Activated CD4-positive, alpha-beta T cell treated with anti-CD3 and anti-CD28 coated beads, Interleukin-2, Interleukin-4, amounts not matched to agents 100 ng/mL and 50 ng/mL, durations not matched to agents 16 hours and 8 hours (primary cell): ENCODE data around the gene TPSAB1.
"Not testable (repeated sequence)": the region's sequence is repeated elsewhere in the genome, so short reads cannot be mapped to it uniquely, and the experiment has no call there.

Source experiments
- DNase-seq: peaks from one replicate; pipeline ENCODE4 v3.0.0-alpha.2; 2020; ENCODE audit warnings: low spot score

The TPSAB1 gene

DNA sequence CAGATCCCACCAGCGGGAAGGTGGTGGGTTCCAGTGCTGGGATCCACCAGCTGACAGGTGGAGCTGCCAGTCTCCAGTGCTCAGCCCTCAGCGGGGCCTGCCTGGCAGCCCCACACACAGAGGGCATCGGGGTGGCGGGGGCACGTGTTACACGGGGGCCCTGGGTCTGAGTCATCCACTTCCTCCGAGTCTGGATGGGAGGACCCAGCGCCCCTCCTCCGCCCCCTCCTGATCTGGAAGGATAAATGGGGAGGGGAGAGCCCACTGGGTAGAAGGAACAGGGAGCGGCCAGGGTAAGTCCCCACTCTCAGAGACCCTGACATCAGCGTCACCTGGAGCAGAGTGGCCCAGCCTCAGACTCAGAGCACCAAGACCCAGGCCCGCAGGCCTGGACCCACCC, at the start of gene TPSAB1:
Gene TPSAB1, plus strand, starts transcription at position 270 of the 400 bp plus-strand sequence. CDS start 234 bp downstream, outside the sequence.
- not testable (repeated sequence) for DNase-seq

DNA sequence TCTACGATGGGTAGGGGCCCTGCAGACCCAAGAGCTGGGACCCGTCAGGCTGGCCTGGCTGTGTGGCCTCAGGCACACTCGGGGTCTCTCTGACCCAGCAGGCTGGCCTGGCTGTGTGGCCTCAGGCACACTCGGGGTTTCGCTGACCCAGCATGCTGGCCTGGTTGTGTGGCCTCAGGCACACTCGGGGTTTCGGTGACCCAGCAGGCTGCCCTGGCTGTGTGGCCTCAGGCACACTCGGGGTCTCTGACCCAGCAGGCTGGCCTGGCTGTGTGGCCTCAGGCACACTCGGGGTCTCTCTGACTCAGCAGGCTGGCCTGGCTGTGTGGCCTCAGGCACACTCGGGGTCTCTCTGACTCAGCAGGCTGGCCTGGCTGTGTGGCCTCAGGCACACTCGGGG, 49.7 kb upstream of the TPSAB1 start:
- DNase-seq, result not testable (repeated sequence)

DNA sequence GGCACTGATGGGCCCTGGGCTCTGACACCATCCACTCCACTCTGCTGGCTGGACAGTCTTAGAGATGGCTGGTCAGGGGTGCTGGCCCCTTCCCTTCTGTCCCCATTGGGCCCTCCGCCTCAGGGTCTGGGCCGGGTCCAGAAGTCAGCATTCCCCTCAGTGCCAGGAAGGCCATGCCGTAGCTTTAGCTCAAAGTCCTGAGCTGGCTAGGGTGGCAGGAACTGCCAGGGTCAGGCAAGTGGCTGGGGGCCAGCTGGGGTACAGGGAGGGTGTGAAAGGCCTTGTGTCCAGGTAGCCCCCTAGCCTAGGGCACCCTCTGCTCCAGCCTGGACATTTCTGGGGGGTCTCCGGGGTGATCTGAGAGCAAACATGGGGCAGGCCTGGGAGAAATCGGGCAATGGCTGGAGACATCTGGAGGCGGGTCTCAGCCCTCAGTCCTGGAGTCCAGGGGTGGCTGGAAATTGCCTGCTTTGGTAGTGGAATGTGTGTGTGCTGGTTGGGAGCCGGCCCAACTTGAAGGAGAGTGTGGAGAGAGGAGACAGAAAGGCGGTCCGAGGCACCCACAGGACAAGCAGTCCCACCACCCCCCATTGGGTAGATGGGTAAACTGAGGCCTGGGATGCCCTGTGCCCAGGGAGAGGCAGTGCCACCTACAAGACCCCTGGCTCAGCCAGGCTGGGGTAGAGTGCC, 48.0 kb upstream of the TPSAB1 start:
- DNase-seq, result no peak

DNA sequence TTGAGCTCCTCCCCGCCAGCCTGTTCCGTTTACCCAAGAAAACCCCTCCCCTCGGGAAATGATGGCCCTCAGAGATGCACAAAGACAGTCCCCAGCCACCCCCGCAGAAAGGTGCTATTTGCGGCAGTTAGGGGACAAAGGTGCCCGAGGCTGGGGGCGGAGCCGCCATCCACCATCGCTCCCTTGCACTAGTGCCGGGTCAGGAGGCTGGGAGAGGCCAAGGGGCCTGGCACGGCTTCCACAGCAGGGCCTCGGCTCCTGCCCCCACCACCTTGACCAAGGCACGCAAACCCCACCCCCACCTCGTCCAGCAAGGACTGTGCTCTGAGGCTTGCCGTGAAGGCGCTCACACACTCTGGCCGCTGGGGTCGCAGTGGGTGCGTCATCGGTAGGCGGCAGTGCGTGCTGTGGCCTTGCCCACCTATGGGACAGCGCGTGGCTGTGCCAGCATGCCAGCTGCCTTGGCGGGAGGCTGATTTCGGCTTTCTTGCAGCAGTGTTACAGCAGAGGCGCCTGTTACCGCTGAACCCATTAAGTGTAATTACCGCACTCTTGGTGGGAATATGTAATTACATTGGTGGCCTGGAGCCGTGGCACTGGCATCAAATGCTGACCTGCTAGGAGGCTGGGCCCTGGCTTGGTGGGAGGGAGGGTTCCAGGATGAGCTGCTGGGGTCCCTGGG, 47.2 kb upstream of the TPSAB1 start:
- no peak for DNase-seq

DNA sequence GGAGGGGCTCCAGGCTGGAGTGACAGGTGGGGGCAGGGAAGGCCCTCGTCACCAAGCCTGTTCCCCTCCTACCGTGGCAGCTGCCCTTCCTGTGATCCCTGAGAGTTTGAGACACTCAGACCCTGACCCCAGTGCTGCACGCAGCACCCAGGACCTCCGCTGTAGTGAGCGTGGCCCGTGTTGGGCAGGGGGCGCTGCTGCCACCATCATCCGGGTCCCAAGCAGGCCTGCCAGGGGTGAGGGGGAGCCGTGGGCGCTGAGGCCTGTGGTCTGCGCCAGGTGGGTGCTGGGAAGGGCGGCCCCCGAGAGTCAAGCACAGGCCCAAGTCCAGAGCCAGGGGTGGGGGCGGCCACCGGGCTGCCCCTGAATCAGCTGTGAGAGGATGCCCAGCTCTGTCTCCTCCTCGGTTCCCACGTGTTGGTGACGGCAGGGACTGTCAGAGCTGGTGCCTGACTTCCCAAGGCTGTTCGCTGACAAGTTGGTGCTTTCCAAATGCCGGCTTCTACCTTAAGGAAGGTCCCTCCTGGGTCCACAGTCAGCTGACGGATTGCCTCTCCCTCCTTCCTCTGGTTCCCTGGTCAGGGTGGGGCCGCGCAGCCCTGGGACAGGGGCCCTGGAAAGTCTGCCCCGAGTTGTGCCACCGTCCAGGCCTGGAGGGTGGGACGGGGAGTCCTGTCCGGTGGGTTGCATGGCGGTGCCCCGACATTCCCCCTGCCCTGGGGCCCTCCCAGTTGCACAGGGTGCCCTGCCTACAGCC, 46.5 kb upstream of the TPSAB1 start:
- no peak for DNase-seq

DNA sequence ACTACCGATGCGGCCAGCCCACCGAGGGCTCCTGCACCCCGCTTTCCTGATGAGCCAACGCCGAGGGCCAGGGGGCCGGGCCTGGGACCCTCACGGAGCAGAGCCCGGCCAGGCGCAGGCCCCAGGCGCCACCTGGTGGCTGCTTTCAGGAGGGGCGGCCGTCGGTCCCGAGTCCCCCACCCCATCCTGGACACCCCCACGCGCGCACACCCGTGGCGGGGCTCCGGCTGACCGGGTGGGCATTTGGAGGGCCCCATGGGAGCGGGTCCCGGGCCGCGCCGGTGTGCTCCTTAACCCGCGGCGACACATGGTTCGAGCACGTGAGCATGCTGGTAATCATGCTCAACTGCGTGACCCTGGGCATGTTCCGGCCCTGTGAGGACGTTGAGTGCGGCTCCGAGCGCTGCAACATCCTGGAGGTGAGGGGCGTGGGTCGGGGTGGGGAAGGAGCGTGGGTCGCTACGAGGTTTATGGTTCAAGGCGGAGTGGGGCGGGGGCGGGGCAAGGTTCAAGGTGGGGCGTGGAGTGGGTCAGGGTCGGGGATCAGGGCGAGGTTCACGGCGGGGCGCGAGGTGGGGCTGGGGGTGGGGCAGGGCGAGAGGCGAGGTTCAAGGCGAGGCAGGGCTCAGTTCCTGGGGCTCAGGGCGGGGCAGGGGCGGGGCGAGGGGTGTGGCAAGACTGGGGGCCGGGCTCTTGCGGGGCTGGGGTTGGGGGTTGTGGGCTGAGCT, 45.7 kb upstream of the TPSAB1 start:
- DNase-seq, result no peak

DNA sequence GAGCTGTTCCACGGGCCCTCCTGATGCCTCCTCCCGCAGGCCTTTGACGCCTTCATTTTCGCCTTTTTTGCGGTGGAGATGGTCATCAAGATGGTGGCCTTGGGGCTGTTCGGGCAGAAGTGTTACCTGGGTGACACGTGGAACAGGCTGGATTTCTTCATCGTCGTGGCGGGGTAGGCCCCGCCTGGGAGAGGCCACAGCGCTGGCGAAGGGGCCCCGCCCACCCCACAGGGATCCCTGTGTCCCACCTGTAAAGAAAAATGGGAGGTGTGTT, 45.2 kb upstream of the TPSAB1 start:
- no peak for DNase-seq

DNA sequence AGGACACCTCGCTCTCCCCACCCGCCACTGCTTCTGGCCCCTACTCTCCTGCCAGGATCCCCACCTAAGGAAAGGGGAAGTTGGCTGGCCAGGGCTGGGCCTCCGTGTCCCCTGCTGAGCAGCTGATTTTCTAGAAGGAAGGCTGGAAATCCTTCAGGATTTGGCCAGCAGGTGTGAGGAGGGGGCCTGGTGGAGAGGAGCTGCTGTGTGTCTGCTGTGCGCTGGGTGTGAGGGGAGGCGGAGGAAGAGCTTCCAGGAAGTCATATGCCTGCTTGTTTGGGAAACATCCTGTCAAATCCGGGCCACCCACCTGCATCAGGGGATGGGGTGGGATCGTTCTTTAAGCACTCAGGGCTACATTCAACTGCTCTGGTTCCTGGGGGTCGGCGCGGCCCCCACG, 44.0 kb upstream of the TPSAB1 start:
- no peak for DNase-seq

DNA sequence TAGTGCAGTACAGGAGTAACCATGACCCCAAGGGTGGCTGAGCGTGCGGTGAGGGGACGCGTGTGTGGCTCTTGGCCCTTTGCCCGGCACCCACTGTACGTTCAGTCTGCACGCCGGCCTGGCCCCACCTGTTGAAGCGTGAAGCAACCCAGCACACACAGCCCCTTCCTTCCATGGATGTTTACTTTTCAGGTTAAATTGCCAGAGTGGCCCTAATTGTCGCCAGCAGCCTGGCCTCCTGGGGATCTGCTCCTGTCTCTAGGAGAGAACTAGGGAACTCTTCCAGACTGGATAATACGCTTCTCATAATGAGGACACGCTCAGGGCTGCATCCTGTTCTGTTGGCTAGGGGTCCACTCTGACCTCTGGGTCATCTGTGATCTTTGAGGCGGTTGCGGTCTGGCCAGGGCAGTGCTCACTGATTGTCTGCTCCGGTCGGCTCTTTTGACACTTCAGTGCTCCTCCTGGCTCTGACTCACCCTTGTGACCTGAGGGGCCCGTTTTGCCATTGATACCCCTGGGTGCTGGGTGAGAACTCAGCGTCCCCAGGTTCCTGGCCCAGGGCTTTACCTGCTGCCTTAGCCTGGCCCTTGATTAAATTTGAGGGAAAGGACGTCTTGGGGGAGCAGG, 43.2 kb upstream of the TPSAB1 start:
- DNase-seq, result no peak

DNA sequence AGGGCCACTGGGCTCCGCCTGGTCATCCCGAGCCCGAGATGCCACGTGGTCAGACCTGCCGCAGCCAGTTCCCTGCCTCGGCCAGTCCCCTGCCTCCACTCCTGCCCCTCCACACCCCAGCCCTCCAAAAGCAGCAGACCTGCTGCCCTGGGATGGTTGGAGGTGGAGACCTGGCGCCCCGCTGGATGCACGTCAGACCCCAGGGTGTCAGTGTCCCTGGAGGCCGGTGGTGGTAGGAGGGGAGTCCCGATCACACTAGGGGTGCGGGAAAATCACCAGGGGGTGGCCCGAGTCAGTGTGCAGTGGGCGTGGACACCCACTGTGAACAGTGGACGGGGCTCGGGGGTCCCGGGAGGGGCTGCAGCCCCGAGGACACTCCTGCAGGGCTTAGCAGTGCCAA, 42.3 kb upstream of the TPSAB1 start:
- no peak for DNase-seq

DNA sequence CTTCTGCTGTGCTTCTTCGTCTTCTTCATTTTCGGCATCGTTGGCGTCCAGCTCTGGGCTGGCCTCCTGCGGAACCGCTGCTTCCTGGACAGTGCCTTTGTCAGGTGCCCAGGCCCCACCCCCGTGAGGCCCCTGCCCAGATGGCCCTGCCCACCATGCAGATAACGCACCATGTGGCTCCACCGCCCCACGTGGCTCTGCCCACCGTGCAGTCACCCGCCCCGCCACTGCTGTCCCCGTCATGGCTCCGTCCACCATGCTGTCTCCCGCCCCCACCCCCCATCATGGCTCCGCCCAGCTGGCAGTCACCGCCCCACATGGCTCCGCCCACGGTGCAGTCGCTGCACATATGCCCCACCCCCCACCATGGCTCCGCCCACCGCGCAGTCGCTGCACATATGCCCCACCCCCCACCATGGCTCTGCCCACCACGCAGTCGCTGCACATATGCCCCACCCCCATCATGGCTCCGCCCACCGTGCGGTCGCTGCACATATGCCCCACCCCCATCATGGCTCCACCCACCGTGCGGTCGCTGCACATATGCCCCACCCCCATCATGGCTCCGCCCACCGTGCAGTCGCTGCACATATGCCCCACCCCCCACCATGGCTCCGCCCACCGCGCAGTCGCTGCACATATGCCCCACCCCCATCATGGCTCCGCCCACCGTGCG, 41.7 kb upstream of the TPSAB1 start:
- DNase-seq, result not testable (repeated sequence)

DNA sequence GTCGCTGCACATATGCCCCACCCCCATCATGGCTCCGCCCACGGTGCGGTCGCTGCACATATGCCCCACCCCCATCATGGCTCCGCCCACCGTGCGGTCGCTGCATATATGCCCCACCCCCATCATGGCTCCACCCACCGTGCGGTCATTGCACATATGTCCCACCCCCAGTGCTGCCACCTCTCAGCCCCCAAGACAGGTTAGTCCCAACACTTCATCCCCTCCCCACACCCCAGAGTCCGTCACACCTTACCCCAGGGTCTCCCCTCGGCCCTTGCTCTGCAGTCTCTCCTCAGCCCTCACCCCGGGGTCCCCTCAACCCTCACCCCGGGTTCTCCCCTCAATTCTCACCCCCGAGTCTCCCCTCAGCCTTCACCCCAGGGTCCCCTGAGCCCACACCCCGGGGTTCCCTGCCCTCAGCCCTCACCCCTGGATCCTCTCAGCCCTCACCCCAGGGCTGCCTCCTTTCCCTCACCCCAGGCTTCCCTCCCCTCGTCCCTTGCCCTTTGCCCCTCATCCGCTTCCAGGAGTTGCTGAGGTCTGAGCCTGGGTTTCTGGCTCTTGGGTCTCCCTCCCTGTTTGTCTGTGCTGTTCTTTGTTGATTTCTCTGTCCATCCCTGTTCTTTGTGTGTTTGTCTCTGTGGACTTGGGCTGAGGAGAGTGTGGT, 41.0 kb upstream of the TPSAB1 start:
- no peak for DNase-seq

DNA sequence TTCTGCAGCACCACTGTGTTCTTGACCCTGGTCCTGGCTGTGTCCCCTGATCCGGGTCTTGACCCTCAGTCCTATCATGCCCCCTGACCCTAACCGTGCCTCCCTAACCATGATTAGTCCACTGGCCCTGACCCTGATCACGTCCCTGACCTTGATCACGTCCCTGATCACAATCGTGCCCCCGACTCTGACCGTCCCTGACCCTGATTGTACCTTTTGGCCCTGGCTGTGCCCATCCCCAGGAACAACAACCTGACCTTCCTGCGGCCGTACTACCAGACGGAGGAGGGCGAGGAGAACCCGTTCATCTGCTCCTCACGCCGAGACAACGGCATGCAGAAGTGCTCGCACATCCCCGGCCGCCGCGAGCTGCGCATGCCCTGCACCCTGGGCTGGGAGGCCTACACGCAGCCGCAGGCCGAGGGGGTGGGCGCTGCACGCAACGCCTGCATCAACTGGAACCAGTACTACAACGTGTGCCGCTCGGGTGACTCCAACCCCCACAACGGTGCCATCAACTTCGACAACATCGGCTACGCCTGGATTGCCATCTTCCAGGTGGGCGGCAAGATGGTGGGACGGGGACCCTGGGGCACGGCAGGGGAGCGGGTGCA, 40.4 kb upstream of the TPSAB1 start:
- no peak for DNase-seq

DNA sequence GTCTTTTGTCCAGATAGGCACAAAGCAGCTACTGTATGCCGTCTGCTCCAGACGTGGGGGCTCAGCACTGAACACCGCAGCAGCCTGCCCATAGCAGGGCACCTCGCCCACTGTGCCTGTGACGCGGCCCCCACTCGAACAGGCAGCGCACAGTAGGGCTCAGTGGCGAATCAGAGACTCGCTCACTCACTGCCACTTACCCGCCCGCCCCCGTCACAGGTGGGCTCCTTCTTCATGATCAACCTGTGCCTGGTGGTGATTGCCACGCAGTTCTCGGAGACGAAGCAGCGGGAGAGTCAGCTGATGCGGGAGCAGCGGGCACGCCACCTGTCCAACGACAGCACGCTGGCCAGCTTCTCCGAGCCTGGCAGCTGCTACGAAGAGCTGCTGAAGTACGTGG, 39.1 kb upstream of the TPSAB1 start:
- DNase-seq, result no peak

DNA sequence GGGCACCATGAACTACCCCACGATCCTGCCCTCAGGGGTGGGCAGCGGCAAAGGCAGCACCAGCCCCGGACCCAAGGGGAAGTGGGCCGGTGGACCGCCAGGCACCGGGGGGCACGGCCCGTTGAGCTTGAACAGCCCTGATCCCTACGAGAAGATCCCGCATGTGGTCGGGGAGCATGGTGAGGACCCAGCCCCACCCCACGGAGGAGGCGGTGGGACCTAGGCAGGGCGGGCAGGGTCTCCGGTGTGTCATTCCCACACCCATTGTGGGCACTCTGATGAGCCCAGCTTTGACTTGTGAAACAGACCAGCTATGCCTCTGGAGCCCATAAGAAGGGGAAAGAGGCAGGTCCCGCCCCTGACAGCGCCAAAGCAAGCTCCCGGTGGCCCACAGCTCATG, 38.2 kb upstream of the TPSAB1 start:
- DNase-seq, result no peak

DNA sequence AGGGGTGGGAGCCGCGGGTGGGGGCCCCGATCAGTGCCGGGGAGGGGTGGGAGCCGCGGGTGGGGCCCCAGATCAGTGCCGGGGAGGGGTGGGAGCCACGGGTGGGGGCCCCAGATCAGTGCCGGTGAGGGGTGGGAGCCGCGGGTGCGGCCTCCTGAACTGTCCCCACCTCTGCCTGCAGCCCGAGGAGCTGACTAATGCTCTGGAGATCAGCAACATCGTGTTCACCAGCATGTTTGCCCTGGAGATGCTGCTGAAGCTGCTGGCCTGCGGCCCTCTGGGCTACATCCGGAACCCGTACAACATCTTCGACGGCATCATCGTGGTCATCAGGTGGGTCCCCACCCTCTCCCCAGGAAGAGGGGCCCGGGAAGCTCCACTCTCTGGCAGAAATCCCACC, 35.6 kb upstream of the TPSAB1 start:
- no peak for DNase-seq

DNA sequence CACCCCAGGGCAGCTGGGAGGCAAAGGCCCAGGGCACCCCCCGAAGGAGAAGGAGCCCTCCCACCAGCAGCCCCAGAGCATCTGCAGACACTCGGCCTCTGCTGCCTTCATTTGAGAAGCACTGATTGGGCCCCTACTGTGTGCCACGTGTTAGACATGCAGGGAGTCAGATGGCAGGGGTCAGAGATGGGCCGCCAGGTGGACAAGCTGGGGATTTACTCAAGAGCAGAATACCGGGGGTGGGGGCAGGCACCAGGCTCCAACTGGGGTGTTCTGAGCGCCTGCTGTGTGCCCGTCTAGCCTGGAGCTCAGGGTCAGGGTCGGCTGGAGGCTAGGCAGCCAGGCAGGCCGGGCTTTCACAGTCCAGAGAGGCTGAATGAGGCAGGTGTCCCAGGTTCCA, 34.2 kb upstream of the TPSAB1 start:
- no peak for DNase-seq

DNA sequence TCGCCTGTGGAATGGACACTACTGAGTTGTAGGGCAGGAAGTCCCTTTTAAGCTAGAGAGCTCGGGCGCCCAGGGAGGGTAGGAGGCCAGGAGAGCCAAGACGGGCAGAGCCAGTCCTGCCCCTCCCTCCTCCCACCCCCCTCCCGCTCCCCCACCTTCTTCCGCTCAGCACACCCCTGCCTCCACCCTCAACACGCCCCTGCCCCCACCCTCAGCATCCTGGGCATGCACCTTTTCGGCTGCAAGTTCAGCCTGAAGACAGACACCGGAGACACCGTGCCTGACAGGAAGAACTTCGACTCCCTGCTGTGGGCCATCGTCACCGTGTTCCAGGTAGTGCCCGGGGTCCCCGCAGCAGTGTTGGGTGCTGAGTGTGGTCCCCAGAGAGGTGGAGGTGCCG, 33.7 kb upstream of the TPSAB1 start:
- no peak for DNase-seq

DNA sequence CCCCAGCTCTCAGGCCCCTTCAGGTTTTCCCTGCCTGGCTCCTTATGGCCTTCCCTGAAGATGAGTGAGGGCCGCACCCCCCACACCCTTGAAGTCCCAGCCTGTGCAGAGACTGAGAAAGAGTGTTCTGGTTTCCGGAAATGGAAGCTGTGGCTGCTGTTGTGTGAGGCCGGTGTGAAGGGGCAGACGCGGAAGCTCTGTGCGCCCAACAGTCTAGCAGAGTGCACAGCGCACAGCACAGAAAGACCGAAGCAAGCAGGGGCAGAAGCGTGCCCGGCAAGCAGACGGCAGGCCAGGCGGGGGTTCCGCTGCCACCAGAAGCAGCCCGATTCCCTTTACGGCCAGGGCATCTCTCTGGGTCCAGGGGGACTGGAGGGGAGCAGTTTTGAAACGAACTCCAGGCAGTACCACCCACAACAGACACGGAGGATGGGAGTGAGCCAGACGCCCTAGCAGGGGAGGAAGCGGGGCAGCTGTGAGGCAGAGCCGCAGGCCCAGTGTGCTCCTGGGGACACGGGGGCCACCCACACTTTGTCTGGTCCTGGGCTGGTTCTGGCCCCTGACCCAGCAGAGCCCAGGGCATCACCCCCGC, 32.2 kb upstream of the TPSAB1 start:
- DNase-seq, result no peak

DNA sequence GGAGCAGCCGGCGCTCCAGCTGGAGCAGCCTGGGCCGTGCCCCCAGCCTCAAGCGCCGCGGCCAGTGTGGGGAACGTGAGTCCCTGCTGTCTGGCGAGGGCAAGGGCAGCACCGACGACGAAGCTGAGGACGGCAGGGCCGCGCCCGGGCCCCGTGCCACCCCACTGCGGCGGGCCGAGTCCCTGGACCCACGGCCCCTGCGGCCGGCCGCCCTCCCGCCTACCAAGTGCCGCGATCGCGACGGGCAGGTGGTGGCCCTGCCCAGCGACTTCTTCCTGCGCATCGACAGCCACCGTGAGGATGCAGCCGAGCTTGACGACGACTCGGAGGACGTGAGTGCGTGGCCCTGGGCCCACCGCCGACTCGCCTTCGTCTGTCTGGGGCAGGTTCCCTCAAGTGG, 31.4 kb upstream of the TPSAB1 start:
- DNase-seq, result no peak
